Measurements from ENCODE around the gene TNS3. TPM values are rescaled to one million over a fixed set of nuclear protein-coding genes. Genes with fewer than 3 reads are reported as not detected.

The TNS3 gene
- total RNA-seq, 1 donor from 2014 or later = 5.7 TPM

GRCh38 chr7:47301657-47302295 lies 280.1 kb downstream of the TNS3 start:
- no peak overlapping the region for H3K4me3 Mint-ChIP-seq
- H3K4me1 Mint-ChIP-seq = peaks cover 3% of the 10 kb centered on the region
- intact Hi-C loops (cut with micrococcal nuclease) = no loop called here
- H3K9me3 Mint-ChIP-seq = no peaks in the 10 kb centered on the region
- DNase-seq = no peak
- no peaks in the 10 kb centered on the region for H3K27me3 Mint-ChIP-seq
- peaks cover 2% of the 10 kb centered on the region for H3K36me3 Mint-ChIP-seq (ENCODE audit: low read depth)
- H3K27ac Mint-ChIP-seq = no peak overlapping the region

- DNase-seq = no peak
Observed at GRCh38 chr7:47301105-47301477, 280.8 kb downstream of the TNS3 start.

GRCh38 chr7:47300472-47301104 lies 281.3 kb downstream of the TNS3 start:
- no peak for DNase-seq
- Mint-ChIP-seq H3K36me3 (ENCODE audit: low read depth) (peaks cover 2% of the 10 kb centered on the region), H3K4me3 (no peak overlapping the region), H3K4me1 (peaks cover 3% of the 10 kb centered on the region), H3K27ac (no peak overlapping the region), H3K27me3 (no peaks in the 10 kb centered on the region), H3K9me3 (no peaks in the 10 kb centered on the region)
- intact Hi-C loops (cut with micrococcal nuclease) = no loop called here

More at GRCh38 chr7:47301105-47301477, 280.8 kb downstream of the TNS3 start:
- Mint-ChIP-seq H3K9me3 (no peaks in the 10 kb centered on the region), H3K4me3 (no peak overlapping the region), H3K27me3 (no peaks in the 10 kb centered on the region), H3K36me3 (ENCODE audit: low read depth) (peaks cover 2% of the 10 kb centered on the region), H3K27ac (no peak overlapping the region), H3K4me1 (peaks cover 3% of the 10 kb centered on the region)
- intact Hi-C loops (cut with micrococcal nuclease) = no loop called here

GRCh38 chr7:47299496-47299895 lies 282.4 kb downstream of the TNS3 start:
- H3K9me3 Mint-ChIP-seq = no peaks in the 10 kb centered on the region
- H3K27me3 Mint-ChIP-seq = no peaks in the 10 kb centered on the region
- intact Hi-C loops (cut with micrococcal nuclease) = no loop called here
- H3K4me1 Mint-ChIP-seq = peaks cover 3% of the 10 kb centered on the region
- no peak overlapping the region for H3K4me3 Mint-ChIP-seq
- H3K27ac Mint-ChIP-seq = no peak overlapping the region
- no peak for DNase-seq
- peaks cover 2% of the 10 kb centered on the region for H3K36me3 Mint-ChIP-seq (ENCODE audit: low read depth)

- Mint-ChIP-seq H3K4me3 (no peak overlapping the region), H3K27me3 (no peaks in the 10 kb centered on the region), H3K36me3 (ENCODE audit: low read depth) (no peaks in the 10 kb centered on the region), H3K27ac (no peak overlapping the region), H3K9me3 (no peaks in the 10 kb centered on the region), H3K4me1 (no peaks in the 10 kb centered on the region)
- no peak for DNase-seq
- intact Hi-C loops (cut with micrococcal nuclease) = no loop called here
Observed at GRCh38 chr7:47298636-47299035, 283.3 kb downstream of the TNS3 start.

- no peak for DNase-seq
- peaks cover 3% of the 10 kb centered on the region for H3K36me3 Mint-ChIP-seq (ENCODE audit: low read depth)
- intact Hi-C loops (cut with micrococcal nuclease) = no loop called here
- no peaks in the 10 kb centered on the region for H3K9me3 Mint-ChIP-seq
- H3K4me3 Mint-ChIP-seq = no peak overlapping the region
- H3K27me3 Mint-ChIP-seq = no peaks in the 10 kb centered on the region
- H3K4me1 Mint-ChIP-seq = no peaks in the 10 kb centered on the region
- H3K27ac Mint-ChIP-seq = no peak overlapping the region
Observed at GRCh38 chr7:47297120-47297519, 284.8 kb downstream of the TNS3 start.

- Mint-ChIP-seq H3K36me3 (ENCODE audit: low read depth) (peaks cover 5% of the 10 kb centered on the region), H3K4me3 (no peak overlapping the region), H3K27me3 (no peaks in the 10 kb centered on the region), H3K4me1 (peaks cover 12% of the 10 kb centered on the region), H3K27ac (no peak overlapping the region), H3K9me3 (no peaks in the 10 kb centered on the region)
- DNase-seq = no peak
- intact Hi-C loops (cut with micrococcal nuclease) = no loop called here
Observed at GRCh38 chr7:47295606-47296005, 286.3 kb downstream of the TNS3 start.

- Mint-ChIP-seq H3K4me1 (peaks cover 17% of the 10 kb centered on the region), H3K9me3 (no peaks in the 10 kb centered on the region), H3K27me3 (no peaks in the 10 kb centered on the region), H3K27ac (no peak overlapping the region), H3K36me3 (ENCODE audit: low read depth) (peaks cover 6% of the 10 kb centered on the region), H3K4me3 (no peak overlapping the region)
- no peak for DNase-seq
- intact Hi-C loops (cut with micrococcal nuclease) = no loop called here
Observed at GRCh38 chr7:47294556-47295222, 287.2 kb downstream of the TNS3 start.

GRCh38 chr7:47293884-47294555 lies 287.9 kb downstream of the TNS3 start:
- H3K27ac Mint-ChIP-seq = no peak overlapping the region
- no peak for DNase-seq
- no peak overlapping the region for H3K4me3 Mint-ChIP-seq
- peaks cover 7% of the 10 kb centered on the region for H3K36me3 Mint-ChIP-seq (ENCODE audit: low read depth)
- H3K4me1 Mint-ChIP-seq = peaks cover 17% of the 10 kb centered on the region
- intact Hi-C loops (cut with micrococcal nuclease) = no loop called here
- no peaks in the 10 kb centered on the region for H3K27me3 Mint-ChIP-seq
- H3K9me3 Mint-ChIP-seq = no peaks in the 10 kb centered on the region

- no peak for DNase-seq
- Mint-ChIP-seq H3K4me3 (no peak overlapping the region), H3K27ac (peak overlapping the region; percentile 51), H3K36me3 (ENCODE audit: low read depth) (peaks cover 7% of the 10 kb centered on the region), H3K27me3 (no peaks in the 10 kb centered on the region), H3K4me1 (peaks cover 17% of the 10 kb centered on the region), H3K9me3 (no peaks in the 10 kb centered on the region)
- intact Hi-C loops (cut with micrococcal nuclease) = no loop called here
Observed at GRCh38 chr7:47292832-47293309, 289.0 kb downstream of the TNS3 start.

GRCh38 chr7:47291461-47292081 lies 290.3 kb downstream of the TNS3 start:
- Mint-ChIP-seq H3K9me3 (no peaks in the 10 kb centered on the region), H3K4me1 (peaks cover 17% of the 10 kb centered on the region), H3K27me3 (no peaks in the 10 kb centered on the region), H3K27ac (peak overlapping the region; percentile 86), H3K36me3 (ENCODE audit: low read depth) (peaks cover 7% of the 10 kb centered on the region), H3K4me3 (peak overlapping the region; percentile 36)
- peak; percentile 65 for DNase-seq
- intact Hi-C loops (cut with micrococcal nuclease) = loop anchor here (1.0 to 2.0 kb wide), 3 partner anchors 19 to 191 kb away; no protein-coding TSS in a partner anchor

GRCh38 chr7:47290867-47291266 lies 291.0 kb downstream of the TNS3 start:
- no peak for DNase-seq
- intact Hi-C loops (cut with micrococcal nuclease) = loop anchor here (1.0 to 2.0 kb wide), 3 partner anchors 19 to 192 kb away; no protein-coding TSS in a partner anchor
- Mint-ChIP-seq H3K36me3 (ENCODE audit: low read depth) (peaks cover 7% of the 10 kb centered on the region), H3K27me3 (no peaks in the 10 kb centered on the region), H3K27ac (peak overlapping the region; percentile 86), H3K4me1 (peaks cover 17% of the 10 kb centered on the region), H3K9me3 (no peaks in the 10 kb centered on the region), H3K4me3 (peak overlapping the region; percentile 36)

- H3K4me1 Mint-ChIP-seq = peaks cover 17% of the 10 kb centered on the region
- H3K27ac Mint-ChIP-seq = peak overlapping the region; percentile 86
- no peaks in the 10 kb centered on the region for H3K9me3 Mint-ChIP-seq
- no peak for DNase-seq
- H3K36me3 Mint-ChIP-seq (ENCODE audit: low read depth) = peaks cover 7% of the 10 kb centered on the region
- H3K27me3 Mint-ChIP-seq = no peaks in the 10 kb centered on the region
- no peak overlapping the region for H3K4me3 Mint-ChIP-seq
- intact Hi-C loops (cut with micrococcal nuclease) = loop anchor here (2.0 kb wide), 1 partner anchor 192 kb away; no protein-coding TSS in a partner anchor
Observed at GRCh38 chr7:47290466-47290865, 291.4 kb downstream of the TNS3 start.
